ENCODE results near the gene PPP2R5C. TPM values are rescaled to one million over a fixed set of nuclear protein-coding genes. Genes with fewer than 3 reads are reported as not detected.
A peak's percentile ranks its signal among the peaks of the same experiment; 100 is the strongest.
"Not testable (repeated sequence)": the region's sequence is repeated elsewhere in the genome, so short reads cannot be mapped to it uniquely, and the experiment has no call there.

PPP2R5C gene
- total RNA-seq, 1 donor from 2014 or later: 60.8 TPM

DNA sequence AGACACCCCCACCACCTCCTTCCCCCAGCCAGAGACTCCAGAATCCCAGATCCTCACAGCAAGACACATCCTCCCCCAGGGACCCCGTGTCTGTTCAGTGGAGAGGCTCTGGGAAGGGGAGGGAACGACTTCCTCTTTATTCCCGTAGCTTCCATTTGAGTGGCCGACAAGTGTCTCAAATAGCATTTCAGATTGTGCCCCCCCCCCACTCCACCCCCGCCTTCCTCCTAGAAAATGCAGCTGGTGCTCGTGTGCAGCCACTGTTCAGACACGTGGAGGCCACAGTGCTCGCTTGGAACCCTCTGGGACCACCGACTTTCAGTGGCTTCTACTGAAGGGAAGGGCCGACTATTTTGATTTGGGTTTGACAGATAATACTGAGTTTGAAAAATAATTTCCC lies 14.3 kb downstream of the PPP2R5C start:
- no peak for ATAC-seq
- DNase-seq (ENCODE audit: low spot score): no peak

DNA sequence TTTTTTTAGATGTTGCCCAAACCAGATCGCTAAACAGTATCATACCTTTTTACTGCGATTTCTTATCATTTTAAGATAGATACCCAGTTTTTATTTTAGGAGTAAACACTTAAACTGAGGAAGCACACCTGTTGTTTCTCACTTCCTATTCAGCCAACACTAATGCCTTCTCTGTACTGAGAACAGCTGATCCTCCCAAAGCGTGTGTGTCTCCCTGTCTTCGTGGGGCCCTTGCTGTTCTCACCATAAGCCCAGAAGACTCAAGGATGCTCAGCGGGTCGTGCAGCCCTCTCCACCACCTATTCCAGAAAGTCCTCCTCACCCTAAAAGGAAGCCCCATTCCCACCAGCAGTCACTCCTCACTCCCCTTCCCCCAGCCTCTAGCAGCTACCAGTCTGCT lies 14.8 kb downstream of the PPP2R5C start:
- DNase-seq (ENCODE audit: low spot score): no peak
- ATAC-seq: no peak

DNA sequence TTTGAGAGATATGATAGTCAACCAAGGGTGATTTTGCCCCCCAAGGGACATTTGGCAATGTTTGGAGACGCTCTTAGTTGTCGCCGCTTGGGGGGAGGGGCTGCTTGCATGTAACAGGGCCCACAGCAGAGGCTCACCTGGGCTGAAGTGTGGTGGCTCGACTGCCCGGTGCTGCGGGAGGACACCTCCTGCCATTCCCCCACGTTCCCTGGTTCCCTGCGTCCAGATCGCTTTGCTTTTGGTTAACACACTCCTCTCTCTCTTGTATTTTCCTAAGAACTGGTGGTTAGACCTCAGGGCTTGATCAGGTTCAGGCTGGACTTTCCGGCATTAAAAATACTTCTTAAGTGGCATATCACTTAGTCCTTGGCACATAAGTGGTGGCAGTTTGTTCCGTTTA lies 18.9 kb downstream of the PPP2R5C start:
- ATAC-seq (no peak), DNase-seq (ENCODE audit: low spot score) (no peak)

DNA sequence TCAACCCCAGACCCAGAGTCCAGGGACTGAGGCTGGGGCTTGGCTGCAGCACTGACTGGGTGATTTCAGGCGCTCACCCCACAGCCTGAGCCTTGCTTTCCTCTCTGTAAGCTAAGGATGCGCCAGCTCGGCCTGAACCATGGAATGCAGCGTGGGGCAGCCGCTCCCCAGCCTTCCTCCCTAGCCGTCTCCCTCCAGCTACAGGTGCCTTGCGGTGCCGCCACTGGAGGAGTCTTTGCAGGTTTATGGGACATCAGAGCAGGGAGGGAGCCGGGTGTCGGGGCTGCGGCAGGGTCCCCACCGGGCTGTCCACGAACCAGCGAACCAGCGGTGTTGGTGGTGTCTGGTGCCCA lies 19.4 kb downstream of the PPP2R5C start:
- DNase-seq (ENCODE audit: low spot score) (no peak), ATAC-seq (peak; percentile 33)

DNA sequence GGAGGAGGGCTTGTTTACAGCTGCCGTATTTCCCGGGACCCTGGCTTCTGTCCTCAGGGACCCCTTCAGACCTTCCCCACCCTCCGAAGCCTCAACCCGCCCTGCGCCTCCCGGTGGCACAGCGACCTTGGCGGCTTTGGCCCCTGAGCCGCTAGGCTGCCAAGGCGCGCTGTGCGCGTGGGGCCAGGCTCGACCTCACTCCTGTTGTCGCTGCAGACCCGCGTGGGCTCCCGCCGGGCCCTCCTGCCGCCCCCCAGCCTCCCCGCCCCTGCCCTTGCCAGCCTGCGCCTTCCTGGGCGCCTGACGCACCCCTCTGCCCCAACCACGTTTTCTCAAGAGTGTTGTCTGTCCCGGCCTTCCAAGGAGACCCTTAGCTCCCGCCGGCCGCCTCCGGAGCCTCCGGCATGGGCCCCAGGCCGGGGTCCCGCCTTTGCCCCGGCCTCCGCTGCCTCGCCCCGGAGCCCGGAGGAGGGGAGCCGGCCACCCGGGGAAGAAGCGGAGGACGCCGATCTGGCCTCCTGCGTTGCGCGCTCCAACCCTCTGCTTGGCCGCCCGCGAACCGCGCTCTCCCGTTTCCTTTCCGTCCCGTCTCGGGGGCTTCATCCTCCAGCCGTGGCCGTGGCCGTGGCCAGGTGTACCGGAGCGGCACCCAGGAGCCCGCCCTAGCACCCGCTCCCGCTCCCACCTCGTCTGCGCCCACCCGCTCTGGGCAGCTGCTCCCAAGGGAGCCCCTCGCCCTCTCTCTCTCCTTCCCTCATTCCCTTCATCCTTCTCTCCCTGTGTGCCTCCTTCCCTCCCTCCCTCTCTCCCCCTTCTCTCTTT lies 19.9 kb downstream of the PPP2R5C start:
- DNase-seq (ENCODE audit: low spot score) (no peak), ATAC-seq (peak; percentile 68)

DNA sequence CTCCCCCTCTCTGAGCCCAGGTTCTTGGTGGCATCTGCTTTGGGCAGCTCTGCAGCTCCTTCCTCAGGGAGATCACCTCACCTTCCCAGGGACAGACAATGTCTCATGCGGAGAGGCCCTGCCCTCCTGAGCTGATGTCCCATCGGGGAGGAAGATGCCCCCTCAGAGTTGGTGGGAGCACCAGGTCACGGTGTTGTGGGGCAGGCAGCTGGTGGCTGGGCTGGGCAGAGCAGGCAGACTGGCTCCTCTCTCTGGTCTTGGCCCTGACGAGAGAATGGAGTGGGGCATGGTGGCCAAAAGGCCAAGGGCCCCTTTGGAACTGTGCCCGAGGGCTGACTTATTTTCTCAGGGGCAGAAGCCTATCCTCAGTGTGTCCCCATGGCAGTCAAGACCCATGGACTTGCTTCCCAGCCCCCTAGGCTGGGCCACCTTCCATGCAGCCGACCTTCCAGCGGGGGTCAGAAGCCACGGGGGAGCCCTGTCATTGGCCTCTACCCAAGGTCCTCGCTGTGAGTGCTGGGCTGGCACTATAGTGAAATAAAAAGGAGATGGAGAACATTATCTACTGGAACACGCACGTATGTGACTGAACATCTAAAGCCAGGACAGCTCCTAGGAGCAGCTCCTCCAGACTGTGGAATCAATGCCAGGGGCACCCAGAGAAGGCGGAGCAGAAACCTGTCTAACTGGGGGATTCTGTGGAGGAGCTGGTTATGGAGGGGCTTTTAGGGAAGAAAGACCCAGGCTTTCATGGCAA lies 21.9 kb downstream of the PPP2R5C start:
- no peak for DNase-seq (ENCODE audit: low spot score)
- ATAC-seq: no peak

DNA sequence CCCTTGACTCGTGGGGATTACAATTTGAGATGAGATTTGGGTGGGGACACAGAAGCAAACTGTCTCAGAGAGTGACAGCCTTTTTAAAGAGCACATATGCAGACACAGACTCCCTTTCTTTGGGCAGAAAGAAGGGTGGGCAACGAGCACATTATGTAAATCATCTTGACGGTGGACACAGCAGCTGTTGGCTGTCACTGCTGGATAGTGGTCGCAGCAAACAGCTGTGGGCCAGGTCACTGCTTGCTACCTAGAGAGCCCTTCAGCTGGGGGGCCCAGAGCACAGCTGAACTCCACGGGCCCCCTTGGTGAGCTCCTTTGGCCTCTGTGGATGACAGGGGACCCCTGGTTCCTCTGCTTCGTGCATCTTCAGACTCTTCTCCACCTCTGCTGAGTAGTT lies 23.1 kb downstream of the PPP2R5C start:
- no peak for ATAC-seq

DNA sequence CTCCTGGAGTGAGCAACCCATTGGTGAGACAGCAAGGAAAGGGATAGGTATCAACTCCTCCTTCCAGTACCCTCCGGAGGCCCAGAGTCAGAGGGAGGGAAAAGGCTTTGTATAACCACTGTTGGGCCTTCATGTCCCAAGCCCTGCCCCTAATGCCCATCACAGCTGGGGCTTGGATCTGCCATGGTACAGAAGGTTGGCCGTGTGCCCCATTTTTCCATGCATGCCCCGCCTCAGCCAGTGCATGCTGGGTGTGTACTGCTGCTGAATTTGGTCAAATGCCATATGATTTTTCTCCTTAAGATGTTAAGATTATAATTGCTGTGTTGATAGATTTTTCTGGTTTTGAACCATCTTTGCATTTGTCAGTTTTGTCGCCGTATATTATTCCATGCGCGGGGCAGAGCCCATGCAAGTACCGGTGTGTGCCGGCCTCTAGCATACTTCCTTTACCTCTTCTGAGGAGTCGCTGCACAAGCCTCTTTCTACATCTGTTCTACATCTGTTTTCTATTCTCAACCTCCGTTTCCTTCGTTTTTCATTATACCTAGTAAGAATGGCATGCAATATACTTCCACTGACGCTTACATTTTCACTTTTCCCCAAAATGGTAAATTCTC lies 26.6 kb downstream of the PPP2R5C start:
- DNase-seq (ENCODE audit: low spot score) (no peak), ATAC-seq (no peak)

More for the DNA sequence above, 23.1 kb downstream of the PPP2R5C start:
- DNase-seq (ENCODE audit: low spot score): no peak

DNA sequence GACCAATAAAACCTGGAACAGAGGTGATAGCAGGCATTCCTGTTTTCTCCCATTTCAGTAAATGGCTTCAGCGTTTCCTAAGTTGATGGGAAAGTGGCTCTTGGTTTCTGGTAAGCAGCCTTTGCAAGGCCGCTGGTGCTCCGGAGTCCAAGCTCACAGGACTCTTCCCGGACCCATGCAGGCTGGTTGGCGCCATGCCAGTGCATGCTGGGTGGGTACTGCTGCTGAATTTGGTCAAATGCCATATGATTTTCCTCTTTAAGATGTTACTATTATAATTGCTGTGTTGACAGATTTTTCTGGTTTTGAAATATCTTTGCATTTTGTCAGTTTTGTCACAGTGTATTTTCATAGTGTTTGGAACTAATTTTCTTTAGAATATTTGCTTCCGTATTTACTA lies 27.7 kb downstream of the PPP2R5C start:
- DNase-seq (ENCODE audit: low spot score) (no peak), ATAC-seq (no peak)

DNA sequence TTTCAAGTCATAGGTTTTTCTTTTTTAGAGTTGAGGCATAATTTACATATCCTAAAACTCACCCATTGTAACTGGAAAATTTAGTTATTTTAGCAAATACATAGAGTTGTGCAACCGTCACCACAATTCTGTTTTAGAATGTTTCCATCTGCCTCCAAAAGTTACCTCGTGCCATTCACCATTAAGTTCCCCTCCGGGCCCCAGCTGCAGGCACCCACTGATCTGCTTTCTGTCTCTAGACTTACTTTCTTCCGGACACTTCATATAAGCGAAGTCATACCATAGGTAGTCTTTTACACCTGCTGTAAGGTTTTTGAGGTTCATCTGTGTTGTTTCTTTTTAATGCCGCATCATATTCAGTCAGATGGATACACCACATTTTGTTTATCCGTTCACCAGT lies 28.7 kb downstream of the PPP2R5C start:
- ATAC-seq (no peak), DNase-seq (ENCODE audit: low spot score) (no peak)

DNA sequence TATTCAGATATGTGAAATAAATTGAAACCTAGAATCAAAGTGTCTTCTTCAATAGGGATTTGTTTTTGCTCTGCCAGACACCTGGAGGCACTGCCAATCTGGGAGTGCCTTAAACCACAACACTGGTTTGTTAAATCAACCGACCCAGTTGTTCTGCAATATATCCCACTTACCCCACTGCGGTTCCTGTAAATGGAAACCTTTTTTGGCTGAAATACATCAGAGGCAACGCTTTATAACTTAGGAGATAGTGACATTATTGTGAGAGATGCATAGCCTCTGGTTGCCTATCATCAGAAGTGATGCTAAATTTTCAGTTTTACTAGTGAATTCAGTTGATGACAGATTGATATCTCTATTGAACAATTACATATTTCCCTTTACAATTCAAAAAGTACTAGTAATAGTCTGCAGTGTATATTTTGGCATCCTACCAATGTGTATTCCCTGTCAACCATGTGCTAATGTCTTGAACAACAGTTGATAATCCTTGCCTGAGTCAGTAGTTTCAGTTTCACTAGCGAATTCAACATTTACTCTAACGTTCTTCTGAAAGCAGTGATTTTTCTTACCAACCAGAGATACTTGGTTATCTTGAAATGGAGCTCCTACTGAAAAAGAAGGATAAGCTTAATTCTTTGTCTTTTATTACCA lies 30.5 kb downstream of the PPP2R5C start:
- ATAC-seq (peak; percentile 87), DNase-seq (ENCODE audit: low spot score) (no peak)

DNA sequence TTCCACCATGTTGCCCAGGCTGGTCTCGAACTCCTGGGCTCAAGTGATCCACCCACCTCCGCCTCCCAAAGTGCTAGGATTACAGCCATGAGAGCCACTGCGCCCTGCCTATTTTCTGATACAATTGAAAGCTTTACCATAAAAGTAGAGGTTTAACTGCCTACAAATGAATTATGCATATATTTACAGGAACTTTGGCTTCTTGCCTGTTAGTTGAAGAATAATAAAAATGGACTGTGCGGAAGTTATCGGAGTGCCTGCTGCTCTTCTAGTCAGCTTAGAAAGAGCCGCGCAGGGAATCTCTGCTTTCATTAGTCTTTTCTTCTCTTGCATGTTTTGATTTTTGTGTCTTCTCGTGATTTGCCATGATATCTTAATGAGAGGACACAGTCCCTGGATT lies 34.5 kb downstream of the PPP2R5C start:
- ATAC-seq: no peak

DNA sequence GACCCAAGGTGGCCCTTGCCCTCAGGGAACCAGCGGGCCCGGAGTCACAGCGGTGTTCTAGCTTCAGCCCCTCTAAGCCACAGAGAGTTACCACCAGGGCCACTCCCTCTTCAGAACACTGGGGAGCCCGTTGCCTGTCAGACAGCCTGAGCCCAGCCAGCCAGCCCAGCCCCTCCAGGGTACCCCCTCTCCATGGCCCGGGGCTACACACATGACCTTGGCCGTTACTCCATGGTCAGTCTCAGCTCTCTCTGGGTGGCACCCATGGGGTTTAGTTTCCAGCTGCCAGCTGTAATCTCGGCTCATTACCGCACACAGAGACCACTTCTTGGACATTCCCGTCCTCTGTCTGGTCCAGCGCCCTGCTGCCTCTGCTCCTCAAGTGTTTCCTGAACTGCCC lies 35.0 kb downstream of the PPP2R5C start:
- DNase-seq (ENCODE audit: low spot score): no peak

More for the DNA sequence above, 34.5 kb downstream of the PPP2R5C start:
- no peak for DNase-seq (ENCODE audit: low spot score)

DNA sequence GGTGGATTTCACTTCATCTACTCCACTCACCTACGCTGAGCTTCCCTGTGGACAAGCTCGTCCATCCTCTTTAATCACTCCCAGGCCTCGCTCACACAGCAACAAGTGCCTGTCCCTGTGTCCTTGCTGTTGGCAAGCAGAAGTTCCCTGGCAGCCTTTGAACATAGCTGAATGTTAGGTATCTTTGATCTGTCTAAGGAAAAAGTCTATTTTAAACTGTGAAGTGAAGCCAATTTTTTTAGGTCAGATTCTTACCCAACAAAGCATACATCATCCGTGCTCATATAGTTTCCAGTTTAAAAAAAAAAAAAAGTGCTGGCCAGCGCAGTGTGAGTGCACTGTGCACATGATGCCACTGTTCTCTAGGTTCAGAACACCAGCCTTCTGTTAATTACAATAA lies 36.3 kb downstream of the PPP2R5C start:
- peak; percentile 46 for ATAC-seq
- no peak for DNase-seq (ENCODE audit: low spot score)

More for the DNA sequence above, 35.0 kb downstream of the PPP2R5C start:
- ATAC-seq: no peak

DNA sequence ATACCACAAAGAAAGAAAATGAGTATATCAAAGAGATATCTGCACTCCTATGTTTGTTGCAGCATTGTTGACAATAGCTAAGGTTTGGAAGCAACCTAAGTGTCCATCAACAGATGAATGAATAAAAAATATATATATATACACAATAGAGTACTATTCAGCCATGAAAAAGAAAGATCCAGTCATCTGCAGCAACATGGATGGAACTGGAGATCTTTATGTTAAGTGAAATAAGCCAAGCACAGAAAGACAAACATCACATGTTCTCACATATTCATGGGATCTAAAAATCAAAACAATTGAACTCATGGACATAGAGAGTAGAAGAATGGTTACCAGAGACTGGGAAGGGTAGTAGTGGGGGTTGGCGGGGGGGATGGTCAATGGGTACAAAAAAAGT lies 42.9 kb downstream of the PPP2R5C start:
- DNase-seq (ENCODE audit: low spot score); ATAC-seq: not testable (repeated sequence)

DNA sequence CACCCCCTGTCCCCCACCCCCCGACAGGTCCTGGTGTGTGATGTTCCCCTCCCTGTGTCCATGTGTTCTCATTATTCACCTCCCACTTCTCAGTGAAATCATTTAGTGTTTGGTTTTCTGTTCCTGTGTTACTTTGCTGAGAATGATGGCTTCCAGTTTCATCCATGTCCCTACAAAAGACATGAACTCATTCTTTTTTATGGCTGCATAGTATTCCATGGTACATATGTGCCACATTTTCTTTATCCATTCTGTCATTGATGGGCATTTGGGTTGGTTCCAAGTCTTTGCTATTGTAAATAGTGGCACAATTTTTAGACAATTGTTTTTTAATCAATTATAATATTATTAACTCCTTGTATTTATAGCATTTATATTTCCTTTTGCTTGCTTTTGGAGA lies 44.7 kb downstream of the PPP2R5C start:
- DNase-seq (ENCODE audit: low spot score); ATAC-seq: not testable (repeated sequence)

DNA sequence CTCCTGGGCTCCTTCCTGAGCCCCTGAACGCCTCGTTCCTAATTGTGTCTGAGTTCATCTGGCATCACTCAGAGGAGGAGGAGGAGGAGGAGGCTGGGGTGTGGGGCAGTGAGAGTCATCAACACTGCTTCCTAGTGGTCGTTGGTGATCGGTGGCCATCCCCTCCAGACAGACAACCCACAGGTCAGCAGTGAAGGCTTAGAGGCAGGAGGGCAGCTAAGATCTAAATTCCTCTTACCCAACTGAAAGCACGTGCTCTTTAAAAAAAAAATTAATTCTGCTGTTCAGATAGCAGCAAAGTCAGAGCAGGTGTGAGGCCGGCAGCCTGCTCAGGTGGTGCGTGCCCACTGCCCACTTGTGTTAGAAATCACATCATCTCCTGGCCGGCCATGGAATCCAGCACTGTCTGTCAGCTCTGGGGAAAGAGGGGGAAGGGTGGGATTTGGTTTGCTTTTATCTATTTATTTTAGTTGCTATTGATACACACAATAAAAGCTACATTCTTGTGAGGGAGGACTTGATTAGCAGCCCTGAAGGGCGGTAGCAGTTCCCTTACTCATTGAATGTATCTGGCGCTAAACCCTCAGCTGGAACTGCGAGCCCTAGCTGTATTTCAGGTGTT lies 46.6 kb downstream of the PPP2R5C start:
- DNase-seq (ENCODE audit: low spot score) (no peak), ATAC-seq (no peak)

DNA sequence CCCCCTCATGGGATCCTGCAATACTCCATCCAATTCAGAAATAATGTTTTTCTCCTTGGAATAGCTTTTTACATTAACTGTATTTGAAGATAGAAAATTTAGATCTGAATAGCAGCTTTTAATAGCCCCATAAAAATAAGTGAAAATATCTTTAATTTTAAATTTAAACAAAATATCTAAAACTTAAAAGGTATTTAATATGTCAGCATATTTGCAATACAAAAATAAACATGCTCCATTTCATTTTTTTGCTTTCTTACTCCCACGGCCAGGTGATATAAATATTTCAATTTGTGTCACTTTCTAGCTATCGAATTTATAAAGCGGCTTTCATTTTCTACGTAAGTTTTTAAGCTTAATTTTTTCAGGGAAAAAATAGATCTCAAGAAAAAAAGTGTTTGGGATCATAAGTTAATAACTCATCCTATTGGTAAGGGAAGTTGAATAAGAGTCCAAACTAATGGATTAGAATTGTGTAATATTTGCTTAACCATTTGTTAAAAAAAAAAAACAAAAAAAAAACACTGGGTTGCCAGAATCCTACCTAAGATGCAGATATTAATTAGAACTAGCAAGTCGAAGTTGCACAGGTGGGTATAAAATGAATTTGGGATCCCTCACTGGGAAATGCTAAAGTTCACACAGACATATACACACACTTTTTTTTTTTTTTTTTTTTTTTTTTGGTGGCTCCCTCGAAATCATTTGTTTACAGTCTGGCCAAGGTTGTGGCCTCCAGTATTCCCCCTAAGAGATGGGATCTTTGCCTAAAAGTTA lies 47.6 kb downstream of the PPP2R5C start:
- ATAC-seq: peak; percentile 10
- no peak for DNase-seq (ENCODE audit: low spot score)

DNA sequence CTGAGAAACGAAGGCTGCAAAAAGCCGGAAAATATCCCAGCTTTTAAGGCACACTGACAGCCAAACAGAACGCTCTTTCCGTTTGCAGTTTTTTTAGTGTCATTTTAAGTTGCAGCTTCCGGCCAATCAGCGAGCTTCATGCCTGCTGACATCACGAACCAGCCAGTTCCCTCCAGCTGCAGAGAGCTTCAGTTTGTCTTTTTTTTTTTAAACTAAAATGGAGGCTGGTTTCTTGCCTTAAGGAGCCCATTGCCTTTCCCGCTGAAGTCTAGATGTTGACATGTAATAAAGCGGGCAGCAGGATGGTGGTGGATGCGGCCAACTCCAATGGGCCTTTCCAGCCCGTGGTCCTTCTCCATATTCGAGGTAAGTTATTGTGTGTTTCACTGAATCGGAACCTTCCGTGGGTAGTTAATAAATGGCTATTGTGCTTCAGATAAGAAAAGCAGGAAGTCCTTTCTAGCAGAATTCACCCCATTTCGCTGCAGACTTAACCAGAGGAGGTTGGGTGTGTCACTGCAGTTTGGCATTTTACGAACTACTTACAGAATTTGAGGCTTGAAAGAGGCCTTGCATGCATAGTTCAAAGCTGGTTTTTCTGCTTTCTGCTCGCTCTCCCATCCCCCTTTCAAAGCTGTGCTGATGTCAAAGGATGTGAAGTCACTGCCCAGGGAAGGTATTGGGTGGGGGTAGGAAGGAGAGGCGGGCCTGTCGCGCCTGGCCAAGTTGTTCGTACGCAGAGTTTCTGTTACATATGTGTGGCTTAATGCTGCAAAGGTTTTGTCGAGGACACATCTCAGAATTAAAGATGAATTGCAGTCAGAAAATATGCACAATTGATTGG lies 48.4 kb downstream of the PPP2R5C start:
- DNase-seq (ENCODE audit: low spot score) (peak; percentile 83), ATAC-seq (peak; percentile 92)
